ENCODE data around the gene ZNF280D.

ZNF280D gene

DNA sequence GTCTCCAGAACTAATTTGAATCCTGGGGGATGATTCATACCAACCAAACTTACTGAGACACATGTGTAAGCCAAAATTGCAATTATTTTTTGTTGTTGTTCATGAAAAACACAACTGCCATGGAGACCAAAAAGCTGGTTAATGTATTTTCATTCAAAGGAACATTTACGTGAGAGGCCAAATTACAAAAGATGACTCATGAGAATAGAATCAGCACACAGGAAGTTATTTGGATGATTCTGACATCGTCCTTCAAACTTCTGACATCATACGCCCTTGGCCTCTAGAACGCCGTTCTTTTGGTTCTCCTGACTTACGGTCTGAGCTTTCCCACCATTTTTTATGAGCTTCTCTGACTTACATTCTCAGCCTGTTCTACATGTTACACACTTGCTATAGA, 3.0 kb upstream of the ZNF280D start:
- Histone ChIP-seq H2BK12ac (ENCODE audit: low read length in 2 of 2) (peak overlapping the region in 1 of 2 experiments; percentile 45), H3K79me1 (replicated peaks; ENCODE audit: low read length, poor library complexity, severe bottlenecking) (no peaks in the 10 kb centered on the region), H3K9me3 (ENCODE audit: control insufficient read depth, low read length) (no peaks in the 10 kb centered on the region), H3K14ac (ENCODE audit: low read length in 2 of 2) (no peak overlapping the region), H3K4ac (ENCODE audit: low read depth in 1 of 2, low read length in 2 of 2) (no peak overlapping the region), H3K18ac (ENCODE audit: low read depth in 1 of 2, low read length in 2 of 2) (peak overlapping the region in 1 of 2 experiments; percentile 11), H3K4me1 (ENCODE audit: control insufficient read depth, insufficient read depth, low read depth, low read length) (peaks cover 6% of the 10 kb centered on the region), H2BK5ac (ENCODE audit: low read depth, low read length, poor library complexity, severe bottlenecking) (no peak overlapping the region), H2AK5ac (ENCODE audit: low read length, severe bottlenecking) (no peak overlapping the region), H2BK15ac (ENCODE audit: low read depth, poor library complexity, severe bottlenecking) (no peak overlapping the region), H3K4me2 (ENCODE audit: low read length, poor library complexity, severe bottlenecking) (no peak overlapping the region), H3K27me3 (ENCODE audit: control insufficient read depth in 1 of 2, insufficient read depth in 1 of 2, low read length in 2 of 2) (no peaks in the 10 kb centered on the region), H3K23ac (ENCODE audit: low read length in 2 of 2) (no peak overlapping the region), H4K91ac (ENCODE audit: low read length) (no peak overlapping the region), H2AFZ (ENCODE audit: low read depth, low read length) (no peak overlapping the region), H2BK120ac (ENCODE audit: low read depth, low read length) (no peak overlapping the region), H3K9ac (ENCODE audit: low read length) (peak overlapping the region; percentile 7), H3K4me3 (ENCODE audit: insufficient read depth in 1 of 2, low read depth in 1 of 2, low read length in 2 of 2) (no peak overlapping the region), H3K36me3 (ENCODE audit: control insufficient read depth in 1 of 2, insufficient read depth in 2 of 2, low read depth in 1 of 2, low read length in 2 of 2) (no peaks in the 10 kb centered on the region), H4K8ac (ENCODE audit: low read length) (no peak overlapping the region), H3K27ac (ENCODE audit: low read length, poor library complexity, severe bottlenecking) (no peak overlapping the region)
- 26% methylated on average over 6 of the region's 6 CpGs for WGBS
- DNase-seq: peak; percentile 82

DNA sequence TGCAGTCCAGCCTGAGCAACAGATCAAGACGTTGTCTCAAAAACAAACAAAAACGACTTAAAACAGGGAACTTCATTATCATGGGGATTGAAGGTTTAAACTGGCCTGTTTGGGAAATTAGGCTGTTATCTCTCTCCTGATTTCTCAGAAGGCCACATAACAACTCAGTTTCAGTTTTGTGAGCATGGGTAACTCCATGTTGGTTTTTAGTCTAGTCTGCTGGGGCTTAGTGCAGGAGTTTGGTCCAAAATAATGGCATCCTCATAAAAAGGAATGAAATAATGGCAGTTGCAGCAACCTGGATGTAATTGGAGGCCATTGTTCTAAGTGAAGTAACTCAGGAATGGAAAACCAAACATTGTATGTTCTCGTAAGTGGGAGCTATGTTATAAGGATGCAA, 2.3 kb upstream of the ZNF280D start:
- no peak overlapping the region for H3K4me3 ChIP-seq (ENCODE audit: insufficient read depth in 1 of 2, low read depth in 1 of 2, low read length in 2 of 2)
- DNase-seq: no peak
- no peak overlapping the region for H3K18ac ChIP-seq (ENCODE audit: low read depth in 1 of 2, low read length in 2 of 2)
- no peak overlapping the region for H2AFZ ChIP-seq (ENCODE audit: low read depth, low read length)
- no peaks in the 10 kb centered on the region for H3K27me3 ChIP-seq (ENCODE audit: control insufficient read depth in 1 of 2, insufficient read depth in 1 of 2, low read length in 2 of 2)
- H4K91ac ChIP-seq (ENCODE audit: low read length): no peak overlapping the region
- 100% methylated on average over 2 of the region's 3 CpGs for WGBS
- H3K23ac ChIP-seq (ENCODE audit: low read length in 2 of 2): no peak overlapping the region
- no peak overlapping the region for H4K8ac ChIP-seq (ENCODE audit: low read length)
- H2BK12ac ChIP-seq (ENCODE audit: low read length in 2 of 2): peak overlapping the region in 1 of 2 experiments; percentile 33
- no peak overlapping the region for H2BK5ac ChIP-seq (ENCODE audit: low read depth, low read length, poor library complexity, severe bottlenecking)
- no peak overlapping the region for H3K4me2 ChIP-seq (ENCODE audit: low read length, poor library complexity, severe bottlenecking)
- H3K4me1 ChIP-seq (ENCODE audit: control insufficient read depth, insufficient read depth, low read depth, low read length): peaks cover 7% of the 10 kb centered on the region
- H3K9ac ChIP-seq (ENCODE audit: low read length): no peak overlapping the region
- no peak overlapping the region for H3K14ac ChIP-seq (ENCODE audit: low read length in 2 of 2)
- H3K27ac ChIP-seq (ENCODE audit: low read length, poor library complexity, severe bottlenecking): no peak overlapping the region
- no peak overlapping the region for H3K4ac ChIP-seq (ENCODE audit: low read depth in 1 of 2, low read length in 2 of 2)
- H3K36me3 ChIP-seq (ENCODE audit: control insufficient read depth in 1 of 2, insufficient read depth in 2 of 2, low read depth in 1 of 2, low read length in 2 of 2): peaks cover 3 to 4% of the 10 kb centered on the region in 2 experiments
- no peak overlapping the region for H2BK120ac ChIP-seq (ENCODE audit: low read depth, low read length)
- H2AK5ac ChIP-seq (ENCODE audit: low read length, severe bottlenecking): no peak overlapping the region
- no peak overlapping the region for H2BK15ac ChIP-seq (ENCODE audit: low read depth, poor library complexity, severe bottlenecking)
- no peaks in the 10 kb centered on the region for H3K79me1 ChIP-seq (replicated peaks; ENCODE audit: low read length, poor library complexity, severe bottlenecking)
- H3K9me3 ChIP-seq (ENCODE audit: control insufficient read depth, low read length): no peaks in the 10 kb centered on the region

DNA sequence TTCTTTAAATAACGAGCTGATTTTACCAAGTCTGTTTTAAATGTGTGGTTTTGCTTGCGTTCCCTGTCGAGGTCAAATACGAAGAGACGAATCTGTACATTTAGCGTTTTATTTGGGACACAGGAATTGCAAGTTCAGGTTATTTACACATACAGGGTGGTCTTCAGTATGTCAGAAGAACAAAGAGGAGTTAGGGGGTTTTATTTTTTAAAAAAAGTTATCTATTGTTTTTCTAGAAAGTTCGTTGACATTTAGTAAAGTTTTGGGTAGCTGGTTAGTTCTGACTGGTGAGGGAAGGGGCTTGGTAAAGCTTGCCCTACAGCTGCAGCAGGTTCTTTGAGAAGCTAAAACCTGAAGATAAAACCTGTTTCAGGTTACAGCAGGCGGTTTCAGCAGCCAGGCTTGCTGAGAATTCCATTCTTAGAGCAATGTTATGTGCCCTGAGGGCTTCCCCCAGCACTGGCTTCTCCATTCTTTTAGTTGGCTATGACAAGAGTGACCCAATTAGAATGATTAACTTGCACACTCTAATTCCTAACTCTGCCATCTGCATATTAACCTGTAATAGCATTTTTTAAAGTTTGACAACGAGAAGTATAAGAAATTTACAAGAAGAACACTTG, 815 bp upstream of the ZNF280D start:
- Histone ChIP-seq H4K91ac (ENCODE audit: low read length) (no peak overlapping the region), H3K4me1 (ENCODE audit: control insufficient read depth, insufficient read depth, low read depth, low read length) (peaks cover 7% of the 10 kb centered on the region), H3K27me3 (ENCODE audit: control insufficient read depth in 1 of 2, insufficient read depth in 1 of 2, low read length in 2 of 2) (no peaks in the 10 kb centered on the region), H4K8ac (ENCODE audit: low read length) (no peak overlapping the region), H3K14ac (ENCODE audit: low read length in 2 of 2) (no peak overlapping the region), H3K18ac (ENCODE audit: low read depth in 1 of 2, low read length in 2 of 2) (no peak overlapping the region), H3K4ac (ENCODE audit: low read depth in 1 of 2, low read length in 2 of 2) (peak overlapping the region in 1 of 2 experiments; percentile 94), H2BK12ac (ENCODE audit: low read length in 2 of 2) (no peak overlapping the region), H3K9ac (ENCODE audit: low read length) (peak overlapping the region; percentile 98), H3K23ac (ENCODE audit: low read length in 2 of 2) (no peak overlapping the region), H2BK120ac (ENCODE audit: low read depth, low read length) (no peak overlapping the region), H2AK5ac (ENCODE audit: low read length, severe bottlenecking) (no peak overlapping the region), H3K4me3 (ENCODE audit: insufficient read depth in 1 of 2, low read depth in 1 of 2, low read length in 2 of 2) (peak overlapping the region in 1 of 2 experiments; percentile 88), H3K4me2 (ENCODE audit: low read length, poor library complexity, severe bottlenecking) (no peak overlapping the region), H3K79me1 (replicated peaks; ENCODE audit: low read length, poor library complexity, severe bottlenecking) (no peaks in the 10 kb centered on the region), H3K36me3 (ENCODE audit: control insufficient read depth in 1 of 2, insufficient read depth in 2 of 2, low read depth in 1 of 2, low read length in 2 of 2) (peaks cover 3 to 5% of the 10 kb centered on the region in 2 experiments), H2BK5ac (ENCODE audit: low read depth, low read length, poor library complexity, severe bottlenecking) (no peak overlapping the region), H3K27ac (ENCODE audit: low read length, poor library complexity, severe bottlenecking) (no peak overlapping the region), H2BK15ac (ENCODE audit: low read depth, poor library complexity, severe bottlenecking) (peak overlapping the region; percentile 97), H3K9me3 (ENCODE audit: control insufficient read depth, low read length) (no peaks in the 10 kb centered on the region), H2AFZ (ENCODE audit: low read depth, low read length) (no peak overlapping the region)
- 97% methylated on average over 9 of the region's 9 CpGs for WGBS
- no peak for DNase-seq

DNA sequence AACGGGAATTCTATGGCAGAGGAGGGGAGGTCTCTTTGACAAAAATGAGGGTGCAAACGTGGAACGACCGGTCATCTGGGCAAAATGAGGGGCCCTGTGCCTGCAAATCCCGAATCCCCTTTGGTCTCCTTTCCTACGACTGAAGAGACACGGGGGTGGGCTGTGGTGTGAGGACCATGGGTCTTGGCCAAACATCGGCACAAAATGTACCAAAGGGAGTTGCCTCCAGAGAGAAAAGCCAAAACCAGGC, 498 bp downstream of the ZNF280D start:
- no peak for DNase-seq
- H3K4me2 ChIP-seq (ENCODE audit: low read length, poor library complexity, severe bottlenecking): peak overlapping the region; percentile 20

More for the DNA sequence above, 498 bp downstream of the ZNF280D start:
- Histone ChIP-seq H3K23ac (ENCODE audit: low read length in 2 of 2) (peak overlapping the region in 1 of 2 experiments; percentile 94), H3K4ac (ENCODE audit: low read depth in 1 of 2, low read length in 2 of 2) (peak overlapping the region; percentile 54 to 99), H3K27ac (ENCODE audit: low read length, poor library complexity, severe bottlenecking) (peak overlapping the region; percentile 95), H3K79me1 (replicated peaks; ENCODE audit: low read length, poor library complexity, severe bottlenecking) (peaks cover 2% of the 10 kb centered on the region), H2AK5ac (ENCODE audit: low read length, severe bottlenecking) (peak overlapping the region; percentile 91), H3K9me3 (ENCODE audit: control insufficient read depth, low read length) (no peaks in the 10 kb centered on the region), H3K4me3 (ENCODE audit: insufficient read depth in 1 of 2, low read depth in 1 of 2, low read length in 2 of 2) (peak overlapping the region; percentile 80 to 88), H2AFZ (ENCODE audit: low read depth, low read length) (peak overlapping the region; percentile 78), H4K8ac (ENCODE audit: low read length) (peak overlapping the region; percentile 94), H3K9ac (ENCODE audit: low read length) (peak overlapping the region; percentile 98), H2BK5ac (ENCODE audit: low read depth, low read length, poor library complexity, severe bottlenecking) (peak overlapping the region; percentile 84), H3K27me3 (ENCODE audit: control insufficient read depth in 1 of 2, insufficient read depth in 1 of 2, low read length in 2 of 2) (no peaks in the 10 kb centered on the region), H2BK15ac (ENCODE audit: low read depth, poor library complexity, severe bottlenecking) (no peak overlapping the region), H3K4me1 (ENCODE audit: control insufficient read depth, insufficient read depth, low read depth, low read length) (peaks cover 7% of the 10 kb centered on the region), H3K14ac (ENCODE audit: low read length in 2 of 2) (peak overlapping the region in 1 of 2 experiments; percentile 99), H3K36me3 (ENCODE audit: control insufficient read depth in 1 of 2, insufficient read depth in 2 of 2, low read depth in 1 of 2, low read length in 2 of 2) (peaks cover 3 to 12% of the 10 kb centered on the region in 2 experiments), H2BK120ac (ENCODE audit: low read depth, low read length) (peak overlapping the region; percentile 65), H4K91ac (ENCODE audit: low read length) (peak overlapping the region; percentile 44), H3K18ac (ENCODE audit: low read depth in 1 of 2, low read length in 2 of 2) (peak overlapping the region; percentile 92 to 99), H2BK12ac (ENCODE audit: low read length in 2 of 2) (peak overlapping the region; percentile 32 to 52)
- 2% methylated on average over 8 of the region's 8 CpGs for WGBS

All from mesenchymal stem cell (in vitro differentiated cells and primary cell).